OCI-M1 (cell line): ENCODE results near the gene PLXNB3.

Experiments
- DNase-seq: peaks from one replicate; lab custom pipeline; 2025; lab: John Stamatoyannopoulos, UW

PLXNB3 gene

DNA sequence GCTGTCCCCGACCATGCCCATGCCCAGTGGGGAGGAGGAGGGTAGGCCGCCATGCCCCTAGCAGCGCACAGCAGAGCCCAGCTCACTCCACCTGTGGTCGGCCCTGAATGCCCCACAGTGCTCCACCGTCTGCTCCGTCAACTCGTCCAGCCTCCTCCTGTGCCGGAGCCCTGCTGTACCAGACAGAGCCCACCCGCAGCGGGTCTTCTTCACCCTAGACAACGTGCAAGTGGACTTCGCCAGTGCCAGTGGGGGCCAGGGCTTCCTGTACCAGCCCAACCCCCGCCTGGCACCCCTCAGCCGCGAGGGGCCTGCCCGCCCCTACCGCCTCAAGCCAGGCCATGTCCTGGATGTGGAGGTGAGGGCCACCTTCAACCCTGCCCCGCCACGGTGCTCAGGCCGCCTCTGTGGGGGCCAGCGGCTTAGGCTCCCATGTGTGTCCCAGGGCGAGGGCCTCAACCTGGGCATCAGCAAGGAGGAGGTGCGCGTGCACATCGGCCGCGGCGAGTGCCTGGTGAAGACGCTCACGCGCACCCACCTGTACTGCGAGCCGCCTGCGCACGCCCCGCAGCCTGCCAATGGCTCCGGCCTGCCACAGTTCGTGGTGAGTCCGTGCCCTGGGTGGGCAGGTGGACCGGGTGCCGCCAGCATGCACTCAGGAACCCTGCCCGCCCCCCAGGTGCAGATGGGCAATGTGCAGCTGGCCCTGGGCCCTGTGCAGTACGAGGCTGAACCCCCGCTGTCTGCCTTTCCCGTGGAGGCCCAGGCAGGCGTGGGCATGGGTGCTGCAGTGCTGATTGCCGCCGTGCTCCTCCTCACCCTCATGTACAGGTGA, 9.9 kb downstream of the PLXNB3 start:
- no peak for DNase-seq

DNA sequence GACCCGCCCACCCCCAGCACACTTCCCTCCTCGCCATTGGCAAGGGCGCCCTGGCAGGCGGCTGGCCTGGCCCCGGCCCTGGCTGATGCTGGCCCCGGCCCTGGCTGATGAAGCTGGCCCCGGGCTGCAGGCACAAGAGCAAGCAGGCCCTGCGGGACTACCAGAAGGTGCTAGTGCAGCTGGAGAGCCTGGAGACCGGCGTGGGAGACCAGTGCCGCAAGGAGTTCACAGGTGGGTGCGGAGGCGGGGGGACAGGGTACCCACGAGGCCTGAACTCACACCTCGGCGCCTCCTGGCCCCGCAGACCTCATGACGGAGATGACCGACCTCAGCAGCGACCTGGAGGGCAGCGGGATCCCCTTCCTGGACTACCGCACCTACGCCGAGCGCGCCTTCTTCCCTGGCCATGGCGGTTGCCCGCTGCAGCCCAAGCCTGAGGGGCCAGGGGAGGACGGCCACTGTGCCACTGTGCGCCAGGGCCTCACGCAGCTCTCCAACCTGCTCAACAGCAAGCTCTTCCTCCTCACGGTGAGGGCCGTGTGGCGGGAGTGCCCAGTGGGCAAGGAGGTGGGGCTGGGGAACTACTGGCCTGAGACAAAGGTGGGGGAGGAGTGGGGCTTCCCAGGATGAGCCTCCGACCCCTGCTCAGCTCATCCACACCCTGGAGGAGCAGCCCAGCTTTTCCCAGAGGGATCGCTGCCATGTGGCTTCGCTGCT, 10.7 kb downstream of the PLXNB3 start:
- DNase-seq: no peak

DNA sequence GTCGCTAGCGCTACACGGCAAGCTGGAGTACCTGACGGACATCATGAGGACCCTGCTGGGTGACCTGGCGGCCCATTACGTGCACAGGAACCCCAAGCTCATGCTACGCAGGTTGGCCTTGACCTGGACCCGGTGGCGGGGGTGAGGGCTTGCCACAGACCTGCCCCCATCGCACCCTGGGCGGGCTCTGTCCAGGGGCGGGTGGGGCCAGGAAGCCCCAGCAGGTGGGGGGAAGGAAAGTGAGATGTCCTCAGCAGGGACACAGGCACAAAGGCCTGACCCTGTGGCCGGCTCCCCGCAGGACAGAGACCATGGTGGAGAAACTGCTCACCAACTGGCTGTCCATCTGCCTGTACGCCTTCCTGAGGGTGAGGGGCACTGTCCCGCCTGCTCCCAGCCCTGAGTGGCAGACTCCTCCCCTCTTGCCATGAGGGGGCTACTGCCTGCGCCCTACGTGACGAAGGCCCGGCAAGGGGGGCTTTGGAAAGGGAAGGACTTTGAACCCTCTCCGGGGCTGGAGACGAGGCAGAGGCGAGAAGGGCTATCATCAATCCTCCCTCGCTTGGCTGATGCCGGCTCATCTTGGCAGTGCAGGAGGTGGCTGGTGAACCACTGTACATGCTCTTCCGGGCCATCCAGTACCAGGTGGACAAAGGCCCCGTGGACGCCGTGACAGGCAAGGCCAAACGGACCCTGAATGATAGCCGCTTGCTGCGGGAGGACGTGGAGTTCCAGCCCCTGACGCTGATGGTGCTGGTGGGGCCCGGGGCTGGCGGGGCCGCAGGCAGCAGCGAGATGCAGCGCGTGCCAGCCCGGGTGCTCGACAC, 11.5 kb downstream of the PLXNB3 start:
- no peak for DNase-seq

DNA sequence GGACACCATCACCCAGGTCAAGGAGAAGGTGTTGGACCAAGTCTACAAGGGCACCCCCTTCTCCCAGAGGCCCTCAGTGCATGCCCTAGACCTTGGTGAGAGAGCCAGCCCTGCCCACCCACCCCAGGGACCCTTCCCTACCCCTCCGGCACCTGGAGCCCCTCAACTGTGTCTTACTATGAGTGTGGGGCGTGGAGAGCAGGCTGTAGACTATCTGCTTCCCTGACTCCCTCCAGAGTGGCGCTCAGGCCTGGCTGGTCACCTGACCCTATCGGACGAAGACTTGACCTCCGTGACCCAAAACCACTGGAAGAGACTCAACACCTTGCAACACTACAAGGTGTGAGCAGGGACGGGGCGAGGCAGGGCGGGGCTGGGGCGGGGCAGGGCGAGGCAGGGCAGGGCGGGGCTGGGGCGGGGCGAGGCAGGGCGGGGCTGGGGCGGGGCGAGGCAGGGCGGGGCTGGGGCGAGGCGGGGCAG, 12.1 kb downstream of the PLXNB3 start:
- no peak for DNase-seq

DNA sequence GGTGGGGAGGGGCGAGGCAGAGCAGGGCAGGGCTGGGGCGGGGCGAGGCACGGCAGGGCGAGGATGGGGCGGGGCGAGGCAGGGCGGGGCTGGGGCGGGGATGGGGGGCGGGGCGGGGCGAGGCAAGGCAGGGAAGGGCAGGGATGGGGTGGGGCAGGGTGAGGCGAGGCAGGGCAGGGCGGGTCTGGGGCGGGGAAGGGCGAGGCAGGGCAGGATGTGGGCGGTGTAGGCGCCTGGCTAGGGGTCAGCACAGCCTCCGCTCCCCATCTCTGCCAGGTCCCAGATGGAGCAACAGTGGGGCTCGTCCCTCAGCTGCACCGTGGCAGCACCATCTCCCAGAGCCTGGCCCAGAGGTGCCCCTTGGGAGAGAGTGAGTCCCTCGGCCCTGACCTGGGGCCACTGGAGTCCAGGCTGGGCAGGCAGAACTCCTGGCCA, 12.6 kb downstream of the PLXNB3 start:
- DNase-seq: no peak

DNA sequence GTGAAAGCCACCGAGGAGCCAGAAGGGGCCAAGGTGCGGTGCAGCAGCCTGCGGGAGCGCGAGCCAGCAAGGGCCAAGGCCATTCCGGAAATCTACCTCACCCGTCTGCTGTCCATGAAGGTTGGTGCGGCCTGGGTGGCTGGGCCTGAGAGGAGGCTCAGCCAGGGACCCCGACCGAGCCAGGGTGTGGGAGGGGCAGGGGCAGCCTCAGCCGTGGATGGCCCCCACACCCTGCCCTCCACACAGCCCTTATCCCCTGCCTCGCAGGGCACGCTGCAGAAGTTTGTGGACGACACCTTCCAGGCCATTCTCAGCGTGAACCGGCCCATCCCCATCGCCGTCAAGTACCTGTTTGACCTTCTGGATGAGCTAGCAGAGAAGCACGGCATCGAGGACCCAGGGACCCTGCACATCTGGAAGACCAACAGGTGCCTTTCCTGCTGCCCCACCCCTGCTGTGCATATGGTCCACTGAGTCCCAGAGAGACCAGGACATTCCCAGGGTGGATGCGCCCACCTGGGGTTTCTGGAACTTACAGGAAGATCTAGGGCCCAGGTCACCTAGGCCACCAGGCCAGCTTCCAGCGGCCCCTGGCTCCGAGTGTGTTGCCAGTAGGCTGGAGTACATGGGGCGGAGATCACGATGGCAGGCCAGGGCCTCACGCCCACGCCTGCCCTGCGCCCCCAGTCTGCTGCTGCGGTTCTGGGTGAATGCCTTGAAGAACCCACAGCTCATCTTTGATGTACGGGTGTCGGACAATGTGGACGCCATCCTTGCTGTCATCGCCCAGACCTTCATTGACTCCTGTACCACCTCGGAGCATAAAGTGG, 13.4 kb downstream of the PLXNB3 start:
- no peak for DNase-seq

DNA sequence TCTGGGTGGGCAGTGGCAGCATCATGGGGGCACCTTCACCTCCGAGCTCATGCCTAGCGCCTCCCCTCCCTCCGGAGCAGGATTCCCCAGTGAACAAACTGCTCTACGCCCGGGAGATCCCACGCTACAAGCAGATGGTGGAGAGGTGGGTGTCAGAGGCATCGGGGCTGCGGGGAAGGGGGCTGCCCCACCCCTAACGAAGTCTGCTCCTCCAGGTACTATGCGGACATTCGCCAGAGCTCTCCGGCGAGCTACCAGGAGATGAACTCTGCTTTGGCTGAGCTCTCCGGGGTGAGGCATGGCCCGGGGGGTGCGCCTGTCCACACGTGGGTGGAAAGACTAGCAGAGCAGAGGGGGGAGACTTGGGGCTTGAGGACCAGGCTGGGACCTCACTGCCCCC, 14.1 kb downstream of the PLXNB3 start:
- no peak for DNase-seq

DNA sequence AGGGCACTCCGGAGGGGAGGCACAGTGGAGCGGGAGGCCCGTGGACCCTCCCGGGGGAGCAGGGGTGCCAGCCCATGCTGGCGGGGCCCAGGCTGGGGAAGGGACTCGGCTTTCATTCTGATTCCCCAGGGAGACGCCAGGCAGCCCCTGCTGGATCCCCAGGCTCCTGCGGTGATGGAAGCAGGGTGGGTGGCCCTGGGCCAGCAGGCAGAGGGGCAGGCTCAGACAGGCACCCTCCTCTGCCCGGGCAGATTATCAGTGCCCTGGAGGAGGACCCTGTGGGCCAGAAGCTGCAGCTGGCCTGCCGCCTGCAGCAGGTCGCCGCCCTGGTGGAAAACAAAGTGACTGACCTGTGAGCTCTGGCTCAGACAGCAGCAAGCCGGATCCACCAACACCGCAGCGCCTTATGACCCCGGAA, 14.6 kb downstream of the PLXNB3 start:
- DNase-seq: peak; percentile 4

DNA sequence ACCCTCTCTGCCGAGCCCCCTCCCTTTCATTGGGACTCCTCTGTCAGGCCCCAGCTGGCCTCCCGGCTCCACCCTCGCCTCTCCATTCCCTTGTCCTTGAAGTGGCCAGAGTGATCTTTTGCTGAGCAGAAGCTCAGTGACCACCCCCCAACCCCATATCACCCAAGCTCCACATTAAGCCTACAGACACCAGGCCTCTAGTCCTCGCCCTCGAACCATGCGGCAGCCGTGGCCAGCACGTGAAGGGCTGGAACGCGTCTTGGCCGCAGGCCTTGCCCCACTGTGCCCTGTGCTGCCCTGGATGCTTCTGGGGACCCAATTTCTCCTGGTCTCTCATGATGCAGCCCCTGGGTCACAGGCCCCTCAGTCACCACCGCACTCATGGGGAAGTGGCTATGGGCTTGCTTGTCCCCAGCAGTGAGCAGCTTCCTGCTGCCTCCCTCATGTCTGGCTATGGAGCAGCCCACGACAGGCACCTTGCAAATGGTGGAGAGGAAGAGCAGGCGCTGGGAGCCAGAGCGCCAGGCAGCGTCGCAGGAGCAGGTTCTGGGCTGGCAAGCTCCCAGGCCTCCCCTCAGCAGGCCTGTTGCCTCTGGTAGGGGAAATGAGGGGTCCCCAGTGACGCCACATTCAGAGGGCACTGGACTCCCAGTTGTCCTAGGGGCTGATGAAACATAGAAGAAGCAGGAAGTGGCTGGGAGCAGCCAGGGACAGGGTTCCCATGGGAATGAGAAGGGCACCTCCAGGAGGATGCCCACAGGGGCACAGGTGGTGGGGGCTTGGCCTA, 16.0 kb downstream of the PLXNB3 start:
- no peak for DNase-seq

DNA sequence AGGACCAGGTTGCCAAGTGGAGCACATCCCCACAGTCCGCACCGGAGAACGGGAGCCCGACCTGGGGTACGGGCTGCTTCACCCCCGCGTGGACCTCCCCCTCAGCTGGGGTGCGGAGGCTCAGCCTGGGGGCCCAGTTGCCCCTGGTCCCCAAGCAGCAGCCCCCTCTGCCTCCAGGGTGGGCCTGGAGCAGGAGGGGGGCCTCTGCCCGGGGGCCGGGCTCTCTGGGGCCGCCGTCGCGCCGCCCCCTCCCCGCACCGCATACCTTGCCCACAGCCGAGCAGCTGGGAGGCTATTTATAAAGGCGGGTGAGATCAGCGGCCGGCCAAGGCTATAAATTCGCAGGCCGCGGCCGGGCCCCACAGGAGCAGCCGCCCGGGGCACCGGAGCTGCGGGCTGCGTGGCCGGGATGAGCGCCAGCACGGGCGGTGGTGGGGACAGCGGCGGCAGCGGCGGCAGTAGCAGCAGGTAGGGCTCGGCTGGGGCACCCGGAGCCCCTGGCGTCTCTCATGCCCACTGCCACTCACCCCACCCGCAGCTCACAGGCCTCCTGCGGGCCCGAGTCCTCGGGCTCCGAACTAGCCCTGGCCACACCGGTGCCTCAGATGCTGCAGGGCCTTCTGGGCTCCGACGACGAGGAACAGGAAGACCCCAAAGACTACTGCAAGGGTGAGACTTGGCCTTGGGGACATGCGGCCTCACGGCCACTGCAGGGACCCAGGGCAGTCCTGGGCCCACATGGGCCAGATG, 16.8 kb downstream of the PLXNB3 start, which contains the start of gene SRPK3:
SRPK3 (plus strand) TSS at position 364 of the 750 bp plus-strand sequence; CDS start at position 410, 46 bp downstream.
- DNase-seq: no peak

DNA sequence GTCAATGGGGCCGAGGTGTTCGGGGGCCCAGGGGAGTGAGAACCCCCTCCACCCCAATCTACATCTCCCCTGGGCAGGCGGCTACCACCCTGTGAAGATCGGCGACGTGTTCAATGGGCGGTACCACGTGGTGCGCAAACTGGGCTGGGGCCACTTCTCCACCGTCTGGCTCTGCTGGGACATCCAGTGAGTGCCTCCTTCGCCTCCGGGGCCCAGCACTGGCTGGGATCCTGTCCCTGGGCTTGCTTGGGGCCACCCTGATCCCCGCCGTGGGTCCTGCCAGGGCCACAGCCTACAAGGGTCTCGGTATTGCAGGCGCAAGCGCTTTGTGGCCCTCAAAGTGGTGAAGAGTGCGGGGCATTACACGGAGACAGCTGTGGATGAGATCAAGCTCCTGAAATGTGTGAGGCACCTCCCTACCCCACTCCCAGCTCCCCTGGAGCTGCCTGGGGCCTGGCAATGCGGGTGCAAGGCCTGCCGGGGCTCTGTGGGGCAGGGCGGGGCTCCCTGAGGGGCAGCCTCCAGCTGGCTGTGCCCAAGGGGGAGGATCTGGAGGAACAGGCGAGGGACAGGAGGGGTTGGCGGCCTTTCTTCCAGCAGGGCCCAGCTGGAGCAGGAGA, 17.5 kb downstream of the PLXNB3 start:
- no peak for DNase-seq

DNA sequence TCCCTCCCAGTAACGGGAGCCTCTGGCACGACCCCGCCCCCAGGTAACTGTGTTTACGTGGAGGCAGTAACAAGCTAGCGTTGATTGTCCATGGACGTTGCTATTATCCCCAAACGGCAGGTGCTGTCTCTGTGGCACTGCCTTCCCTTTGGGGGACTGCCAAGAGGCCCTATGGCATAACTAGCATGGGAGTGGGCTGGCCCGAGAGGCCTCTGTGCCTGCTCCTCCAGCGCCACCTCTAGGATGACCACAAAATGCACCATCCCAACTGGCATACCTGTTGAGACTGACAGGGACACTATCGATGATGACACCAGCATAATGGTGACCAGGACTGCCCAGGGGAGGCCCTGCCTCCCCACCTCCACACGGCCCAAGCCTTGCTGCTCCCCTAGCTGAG, 18.3 kb downstream of the PLXNB3 start:
- peak; percentile 14 for DNase-seq

DNA sequence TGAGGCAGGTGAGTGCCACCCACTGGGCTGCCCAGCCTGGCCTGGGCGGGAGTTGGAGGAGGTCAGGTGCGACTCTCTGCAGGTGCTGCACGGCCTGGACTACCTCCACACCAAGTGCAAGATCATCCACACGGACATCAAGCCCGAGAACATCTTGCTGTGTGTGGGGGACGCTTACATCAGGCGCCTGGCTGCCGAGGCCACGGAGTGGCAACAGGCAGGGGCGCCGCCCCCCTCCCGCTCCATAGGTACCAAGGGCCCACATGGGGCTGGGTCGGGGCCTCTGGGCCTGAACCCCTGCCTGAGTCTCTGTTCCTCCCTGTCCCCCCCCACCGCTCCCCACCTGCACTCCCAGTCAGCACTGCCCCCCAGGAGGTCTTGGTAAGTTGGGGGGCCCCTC, 18.8 kb downstream of the PLXNB3 start:
- DNase-seq: no peak

DNA sequence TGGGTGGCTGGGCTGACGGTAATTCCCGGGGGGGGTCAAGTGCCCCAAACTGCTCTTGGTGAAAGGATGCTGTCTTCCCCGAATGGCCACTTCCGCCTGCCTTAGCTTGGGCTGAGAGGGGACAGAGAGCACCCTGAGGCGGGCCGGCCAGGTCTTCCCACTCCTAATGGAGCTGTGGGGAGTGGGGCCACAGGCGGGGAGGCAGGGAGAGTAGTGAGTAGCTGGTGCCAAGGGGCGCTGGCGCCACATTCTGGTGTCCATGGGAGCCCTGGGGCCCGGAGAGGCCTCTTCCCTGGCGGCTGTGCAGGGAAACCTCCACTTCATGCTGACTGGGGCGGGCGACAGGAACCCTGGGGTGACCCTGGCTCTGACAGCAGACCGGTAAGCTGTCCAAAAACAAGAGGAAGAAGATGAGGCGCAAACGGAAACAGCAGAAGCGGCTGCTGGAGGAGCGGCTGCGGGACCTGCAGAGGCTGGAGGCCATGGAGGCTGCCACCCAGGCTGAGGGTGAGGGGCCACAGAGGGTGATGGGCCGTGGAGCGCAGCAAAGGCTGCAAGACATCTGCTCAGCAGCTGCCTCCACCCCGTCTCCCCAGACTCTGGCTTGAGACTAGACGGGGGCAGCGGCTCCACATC, 19.4 kb downstream of the PLXNB3 start:
- DNase-seq: no peak

DNA sequence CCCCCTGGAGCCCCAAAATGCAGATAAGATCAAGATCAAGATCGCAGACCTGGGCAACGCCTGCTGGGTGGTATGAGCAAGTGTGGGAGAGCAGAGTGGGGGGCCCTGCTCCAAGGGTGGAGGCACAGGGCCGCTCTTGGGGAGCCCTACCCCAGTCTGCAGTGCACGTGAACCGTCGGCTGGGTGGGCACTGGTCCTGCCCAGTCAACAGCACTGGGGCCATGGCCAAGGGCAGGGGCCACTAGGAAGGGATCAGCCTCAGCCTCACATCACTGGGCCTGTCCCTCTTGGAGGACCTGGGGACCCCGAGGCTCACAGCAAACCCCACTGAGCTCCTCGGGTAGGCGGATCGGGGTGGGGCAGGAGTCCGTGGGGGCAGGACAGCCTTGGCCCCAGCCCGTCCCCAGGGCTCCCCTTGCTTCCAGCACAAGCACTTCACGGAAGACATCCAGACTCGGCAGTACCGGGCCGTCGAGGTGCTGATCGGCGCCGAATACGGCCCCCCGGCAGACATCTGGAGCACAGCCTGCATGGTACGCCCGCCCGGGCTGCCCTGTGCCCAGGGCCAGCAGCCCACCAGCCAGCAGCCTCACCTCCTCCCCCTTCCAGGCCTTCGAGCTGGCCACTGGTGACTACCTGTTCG, 20.4 kb downstream of the PLXNB3 start:
- no peak for DNase-seq

DNA sequence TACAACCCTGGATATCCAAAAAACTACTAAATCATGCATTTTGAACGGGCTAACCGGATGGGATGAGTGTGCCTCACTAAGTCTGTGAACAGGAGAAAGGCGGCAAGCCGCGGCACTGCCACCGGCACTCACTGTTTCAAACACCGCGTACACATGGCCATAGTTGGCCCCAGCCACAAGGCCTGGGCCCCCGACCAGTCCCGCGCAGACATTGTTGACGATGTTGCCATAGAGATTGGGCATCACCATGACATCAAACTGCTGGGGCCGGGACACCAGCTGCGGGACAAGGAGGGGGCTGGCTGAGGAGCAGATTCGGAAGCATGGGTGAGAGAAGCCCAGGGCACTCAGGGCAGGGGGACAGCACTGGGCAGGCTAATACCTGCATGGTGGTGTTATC, 22.6 kb downstream of the PLXNB3 start:
- DNase-seq: no peak

DNA sequence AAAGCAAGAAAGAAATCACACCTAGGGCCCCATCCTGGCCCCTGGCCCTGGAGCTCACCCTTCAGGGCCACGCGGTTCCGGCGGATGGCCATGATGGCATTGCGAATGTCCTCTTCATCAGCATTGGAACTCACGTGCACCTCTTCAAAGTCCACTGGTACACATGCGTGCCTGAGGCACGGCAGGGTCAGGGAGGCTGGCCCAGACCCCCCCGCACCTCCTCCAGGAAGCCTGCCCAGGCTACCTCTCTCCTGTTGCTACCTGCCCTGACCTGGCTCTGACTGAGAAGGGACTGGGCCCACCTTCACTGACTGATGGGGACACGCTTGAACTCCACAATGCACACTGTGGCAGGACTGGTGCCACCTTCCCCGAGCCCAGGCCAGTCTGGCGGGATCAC, 25.6 kb downstream of the PLXNB3 start:
- no peak for DNase-seq

DNA sequence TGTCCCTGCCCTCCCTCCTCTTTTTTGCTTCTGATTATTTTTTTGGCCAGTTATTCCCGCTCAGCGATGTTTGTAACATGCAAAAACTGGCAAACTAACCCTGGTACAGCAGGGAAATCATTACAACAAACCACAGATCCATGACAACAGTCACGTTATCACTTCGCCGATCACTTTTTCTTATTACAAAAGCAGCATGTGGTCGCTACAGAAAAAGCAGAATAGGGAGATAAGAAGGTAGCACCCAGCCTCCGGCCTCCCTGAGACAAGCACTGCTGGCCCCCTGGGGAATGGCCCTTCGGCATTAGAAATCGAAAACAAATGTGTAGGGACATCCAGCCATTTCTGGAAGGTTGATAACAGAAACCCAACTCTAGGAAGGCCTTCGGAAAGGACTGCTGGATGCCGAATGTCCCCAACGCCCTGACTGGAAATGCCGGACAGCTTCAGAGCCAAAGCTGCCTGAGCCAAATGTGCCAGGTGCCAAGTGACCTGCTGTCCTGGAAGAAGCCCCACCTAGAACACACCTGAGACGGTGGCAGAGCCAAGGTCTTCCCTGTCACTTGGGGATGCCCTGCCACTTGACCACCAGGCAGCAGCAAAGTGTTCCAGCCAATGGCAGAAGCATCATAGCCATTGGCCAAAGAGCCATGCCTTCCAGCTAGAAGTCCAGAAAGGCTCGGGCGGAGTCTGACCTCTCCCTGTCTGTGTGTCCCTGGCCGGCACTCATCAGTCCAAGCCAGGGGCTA, 27.2 kb downstream of the PLXNB3 start:
- DNase-seq: peak; percentile 90
